Stimulated activated CD4-positive, alpha-beta T cell treated with anti-CD3 and anti-CD28 coated beads, Interleukin-15, amount 100 ng/mL, for 1 hour (primary cell): Measurements from ENCODE around the gene PAK4.
"Not testable (repeated sequence)": the region's sequence is repeated elsewhere in the genome, so short reads cannot be mapped to it uniquely, and the experiment has no call there.

Experiments used
- DNase-seq, 2 donors: peaks; one replicate each; pipeline ENCODE4 v3.0.0-alpha.2; 2020; ENCODE audit warnings: low read depth in 1 of 2, low spot score in 1 of 2

Gene PAK4

GRCh38 chr19:39205449-39205764 lies 79.8 kb downstream of the PAK4 start:
- DNase-seq = no peak

DNA sequence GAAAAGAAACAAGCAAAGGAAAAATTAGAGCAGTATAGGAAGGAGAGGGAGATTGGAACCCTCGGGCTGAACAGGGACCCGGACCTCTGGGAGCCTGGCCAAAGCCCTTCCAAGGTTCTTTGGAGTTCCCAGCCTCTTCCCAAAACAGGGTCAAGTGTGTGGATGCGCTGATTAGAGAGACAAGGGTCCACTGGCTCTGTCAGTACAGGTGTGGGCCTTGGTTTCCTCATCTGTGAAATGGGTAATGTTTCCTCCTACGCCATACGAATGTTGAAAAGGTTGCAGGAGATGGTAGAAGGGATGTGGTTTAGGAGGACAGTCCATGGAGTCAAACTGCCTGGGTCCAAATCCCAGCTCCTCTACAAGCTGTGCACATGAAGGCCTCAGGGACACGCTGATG lies 80.5 kb downstream of the PAK4 start:
- DNase-seq = no peak

- no peak for DNase-seq
These were observed 81.8 kb downstream of the PAK4 start for GRCh38 chr19:39207293-39207836.

DNA sequence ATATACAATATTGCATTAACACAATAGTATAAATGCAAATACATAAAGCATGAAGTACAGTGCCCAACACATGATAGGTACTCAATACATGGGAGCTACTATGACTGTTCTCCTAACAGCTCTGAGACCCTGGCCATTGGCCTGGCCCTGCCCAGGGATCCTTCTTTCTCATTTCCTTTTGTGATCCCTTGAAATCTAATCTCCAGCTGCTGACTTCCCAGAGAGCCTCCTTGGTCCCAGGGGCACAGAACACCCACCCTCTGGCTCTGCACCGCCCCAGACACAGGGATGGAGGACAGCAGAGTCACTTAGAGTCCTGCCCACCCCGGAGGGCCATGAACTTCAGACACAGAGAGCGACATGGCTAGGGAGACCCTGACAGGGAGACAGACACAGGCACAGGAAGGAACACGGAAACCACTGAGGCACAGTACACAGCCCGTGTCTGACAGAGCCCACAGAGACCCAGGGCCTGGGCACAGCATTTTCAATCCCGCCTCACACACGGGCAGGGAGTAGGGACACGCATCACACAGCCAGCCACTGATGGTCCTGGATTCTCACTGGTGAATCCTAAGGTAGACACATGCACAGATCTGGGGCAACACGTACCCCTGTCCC lies 82.7 kb downstream of the PAK4 start:
- DNase-seq = no peak

DNA sequence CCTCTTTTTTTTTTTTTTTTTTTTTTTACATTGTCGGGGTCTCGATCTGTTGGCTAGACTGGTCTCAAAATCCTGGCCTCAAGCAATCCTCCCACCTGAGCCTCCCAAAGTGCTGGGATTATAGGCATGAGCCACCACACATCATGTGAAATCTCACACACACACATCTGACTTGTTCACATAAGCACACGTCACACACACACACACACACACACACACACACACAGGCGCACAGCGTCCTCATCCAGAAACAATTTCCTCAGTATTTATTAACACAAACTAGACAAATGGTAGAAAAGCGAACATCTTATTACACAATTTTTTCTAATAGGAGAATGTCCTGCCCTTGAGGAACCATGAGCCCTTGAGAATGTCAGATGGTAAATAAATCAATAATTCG lies 83.6 kb downstream of the PAK4 start:
- no peak for DNase-seq

DNA sequence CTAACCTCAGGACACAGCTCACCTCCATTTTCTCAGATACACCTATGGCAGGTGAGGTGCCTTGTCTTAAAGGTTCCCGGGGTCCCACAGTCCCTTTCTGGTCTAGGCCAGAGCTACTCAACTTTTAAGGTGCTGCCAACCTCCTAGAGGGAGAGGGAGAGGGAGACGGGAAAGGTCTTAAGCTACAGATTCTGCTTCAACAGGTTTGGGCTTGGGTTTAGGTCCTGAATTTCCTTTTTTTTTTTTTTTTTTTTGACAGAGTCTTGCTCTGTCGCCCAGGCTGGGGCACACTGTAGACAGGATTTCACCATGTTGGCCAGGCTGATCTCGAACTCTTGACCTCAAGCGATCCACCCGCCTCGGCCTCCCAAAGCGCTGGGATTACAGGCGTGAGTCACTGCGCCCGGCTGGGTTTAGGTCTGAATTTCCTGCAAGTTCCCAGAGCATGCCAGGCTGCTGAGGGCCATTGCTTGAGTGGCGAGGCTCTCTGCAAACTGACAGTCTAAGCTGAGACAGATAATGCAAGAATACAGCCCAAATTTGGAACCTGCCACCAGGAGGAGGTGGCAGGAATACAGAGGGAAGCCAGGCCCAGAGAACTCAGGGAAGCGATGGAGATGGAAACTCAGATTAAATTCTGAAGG lies 86.3 kb downstream of the PAK4 start:
- no peak for DNase-seq

GRCh38 chr19:39212375-39212742 lies 86.8 kb downstream of the PAK4 start:
- peak; percentile 31 to 38 for DNase-seq

DNA sequence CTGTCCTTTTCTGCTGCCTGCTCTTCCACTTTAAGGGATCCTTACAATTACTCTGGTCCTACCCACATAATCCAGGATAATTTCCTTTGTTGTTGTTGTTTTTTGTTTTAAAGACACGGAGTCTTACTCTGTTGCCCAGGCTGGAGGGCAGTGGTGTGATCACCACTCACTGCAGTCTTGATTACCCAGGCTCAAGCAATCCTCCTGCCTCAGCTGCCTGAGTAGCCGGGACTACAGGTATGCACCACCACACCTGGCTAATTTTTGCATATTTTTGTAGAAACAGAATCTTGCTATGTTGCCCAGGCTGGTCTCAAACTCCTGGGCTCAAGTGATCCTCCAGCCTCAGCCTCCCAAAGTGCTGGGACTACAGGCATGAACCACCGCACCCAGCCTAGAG lies 89.7 kb downstream of the PAK4 start:
- DNase-seq = not testable (repeated sequence)

GRCh38 chr19:39217094-39217493 lies 91.5 kb downstream of the PAK4 start:
- no peak for DNase-seq

DNA sequence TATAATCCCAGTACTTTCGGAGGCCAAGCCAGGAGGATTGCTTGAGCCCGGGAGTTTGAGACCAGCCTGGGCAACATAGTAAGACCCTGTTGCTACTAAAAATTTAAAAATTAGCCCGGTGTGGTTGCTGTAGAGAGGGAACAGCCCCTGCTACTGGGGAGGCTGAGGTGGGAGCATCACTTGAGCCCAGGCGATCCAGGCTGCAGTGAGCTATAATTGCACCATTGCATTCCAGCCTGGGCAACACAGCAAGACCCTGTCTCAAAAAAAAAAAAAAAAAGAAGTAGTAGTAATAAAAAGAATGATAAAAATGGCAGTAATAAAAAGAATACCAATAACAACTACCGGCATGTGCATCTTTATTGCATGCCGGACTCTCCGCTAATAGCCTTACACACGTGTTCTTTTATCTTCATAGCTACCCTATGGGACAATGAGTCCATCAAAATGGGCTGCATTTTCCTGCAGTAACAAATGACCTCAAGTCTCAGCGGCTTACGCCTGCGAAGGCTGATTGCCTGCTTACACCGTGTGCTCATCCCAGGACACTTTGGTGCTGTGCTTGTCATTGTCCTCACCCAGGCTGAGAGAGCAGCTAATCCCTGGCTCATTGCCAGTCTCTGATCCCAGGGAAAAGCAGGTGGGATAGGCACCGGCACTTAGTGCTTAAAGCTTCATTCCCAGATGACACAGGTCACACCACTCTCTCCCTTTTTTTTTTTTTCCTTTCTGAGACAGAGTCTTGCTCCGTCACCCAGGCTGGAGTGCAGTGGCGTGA lies 92.8 kb downstream of the PAK4 start:
- no peak for DNase-seq

- DNase-seq = not testable (repeated sequence)
These were observed 93.5 kb downstream of the PAK4 start for GRCh38 chr19:39219108-39219507.

DNA sequence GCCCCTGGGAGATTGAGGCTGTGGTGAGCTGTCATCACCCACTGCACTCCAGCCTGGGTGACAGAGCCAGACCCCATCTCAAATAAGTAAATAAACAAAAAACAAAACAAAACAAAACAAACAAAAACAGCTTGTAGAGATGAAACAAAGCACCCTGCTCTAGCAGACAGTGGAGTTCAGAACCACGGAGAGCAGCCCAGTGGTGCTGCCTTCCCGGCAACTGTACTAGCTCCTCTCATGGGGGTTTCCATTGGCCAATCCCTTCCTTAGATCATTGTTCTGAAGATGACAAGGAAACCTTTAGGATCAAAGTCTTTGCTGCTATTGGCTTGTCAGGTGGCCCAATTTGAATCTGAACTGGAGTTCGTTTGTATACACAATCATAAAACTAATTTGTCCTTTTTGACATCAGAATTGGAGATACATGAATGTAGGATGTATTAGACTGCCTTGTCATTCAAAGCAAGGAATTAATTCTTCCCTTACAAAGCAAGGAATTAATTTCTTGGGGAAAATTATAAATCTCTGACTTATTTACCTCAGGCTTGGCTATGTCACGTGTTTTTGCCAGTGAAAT lies 98.2 kb downstream of the PAK4 start:
- DNase-seq = no peak

DNA sequence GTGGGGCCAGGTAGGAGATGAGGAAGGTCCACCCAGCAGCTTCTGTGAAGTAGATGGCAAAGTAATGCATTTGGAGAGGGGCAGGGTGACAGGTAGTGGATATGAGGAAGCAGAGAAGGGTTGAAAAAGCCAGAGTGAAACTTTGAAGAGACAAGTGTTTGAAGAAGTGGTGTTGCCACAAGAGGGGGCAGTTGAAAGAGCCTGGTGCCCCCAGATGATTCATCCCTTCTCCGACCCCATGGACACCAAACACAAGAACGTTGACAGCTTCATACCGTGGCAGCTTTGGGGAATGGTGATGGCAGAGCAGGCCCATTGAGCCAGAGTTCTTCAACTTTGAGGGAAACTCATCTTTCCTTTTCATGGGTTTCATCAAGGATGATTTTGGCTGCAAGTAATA lies 99.3 kb downstream of the PAK4 start:
- DNase-seq = no peak
